A673 (cell line): ENCODE data around the gene WDHD1.

Experiments
- EZH2 ChIP-seq: fragments of 200-600 bp; sonication (generic); IDR thresholded peaks from 2 replicates; pipeline ENCODE4 v1.6.1; 2017; ENCODE audit warnings: borderline replicate concordance, low read depth, mild to moderate bottlenecking, mixed read lengths, antibody characterized with exemption, low read length; ENCODE audit not compliant: poor library complexity, severe bottlenecking
- TF ChIP-seq, protein P1 (sequence below): fragments of 300-800, 200-600 bp; sonication (generic); conservative IDR thresholded peaks from 2 replicates; pipeline ENCODE4 v1.5.1; 2017; ENCODE audit warnings: low read depth, mild to moderate bottlenecking, antibody characterized with exemption, low read length, moderate library complexity, mixed read lengths

DNA sequence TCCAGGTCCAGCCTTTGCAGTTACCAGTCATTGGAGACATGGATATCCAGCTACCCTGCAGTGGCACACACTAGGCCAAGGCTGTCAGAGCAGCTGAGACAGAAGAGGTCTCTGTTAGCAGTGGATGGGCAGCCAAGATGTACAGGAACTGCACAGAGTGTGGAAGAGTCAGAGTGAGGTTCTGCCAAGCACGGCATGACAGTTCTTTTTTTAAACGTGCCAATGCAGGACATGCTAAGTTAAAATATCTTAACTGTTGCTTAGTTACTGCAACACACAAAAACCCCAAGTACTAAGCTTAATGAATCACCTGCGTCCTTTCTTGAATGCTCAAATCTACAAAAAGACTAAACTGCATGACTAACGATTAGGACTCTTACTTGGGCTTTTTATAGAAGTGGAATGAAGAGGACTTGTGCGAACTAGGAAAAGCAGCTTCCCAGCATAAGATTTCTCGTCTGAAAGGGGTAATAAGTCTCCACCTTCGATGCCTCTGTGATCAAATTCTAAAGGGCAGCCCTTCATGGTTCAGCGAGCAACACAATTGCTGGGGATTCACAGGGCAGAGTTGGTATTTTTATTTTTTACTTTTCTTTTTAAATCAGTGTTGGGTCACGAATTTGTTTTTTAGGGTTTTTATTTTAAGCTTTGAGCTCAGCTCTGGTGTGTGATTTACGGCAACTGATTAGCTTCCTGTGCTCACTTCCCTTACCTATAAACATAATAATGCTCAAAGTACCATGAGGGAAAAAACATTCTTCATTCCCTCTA is 45.2 kb upstream of the WDHD1 start:
- TF ChIP-seq, protein P1, sequence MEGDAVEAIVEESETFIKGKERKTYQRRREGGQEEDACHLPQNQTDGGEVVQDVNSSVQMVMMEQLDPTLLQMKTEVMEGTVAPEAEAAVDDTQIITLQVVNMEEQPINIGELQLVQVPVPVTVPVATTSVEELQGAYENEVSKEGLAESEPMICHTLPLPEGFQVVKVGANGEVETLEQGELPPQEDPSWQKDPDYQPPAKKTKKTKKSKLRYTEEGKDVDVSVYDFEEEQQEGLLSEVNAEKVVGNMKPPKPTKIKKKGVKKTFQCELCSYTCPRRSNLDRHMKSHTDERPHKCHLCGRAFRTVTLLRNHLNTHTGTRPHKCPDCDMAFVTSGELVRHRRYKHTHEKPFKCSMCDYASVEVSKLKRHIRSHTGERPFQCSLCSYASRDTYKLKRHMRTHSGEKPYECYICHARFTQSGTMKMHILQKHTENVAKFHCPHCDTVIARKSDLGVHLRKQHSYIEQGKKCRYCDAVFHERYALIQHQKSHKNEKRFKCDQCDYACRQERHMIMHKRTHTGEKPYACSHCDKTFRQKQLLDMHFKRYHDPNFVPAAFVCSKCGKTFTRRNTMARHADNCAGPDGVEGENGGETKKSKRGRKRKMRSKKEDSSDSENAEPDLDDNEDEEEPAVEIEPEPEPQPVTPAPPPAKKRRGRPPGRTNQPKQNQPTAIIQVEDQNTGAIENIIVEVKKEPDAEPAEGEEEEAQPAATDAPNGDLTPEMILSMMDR, result no peak
- TF ChIP-seq EZH2, result no peak
